Right atrium auricular region (tissue), 2 donors: ENCODE results near the gene C1QTNF5. TPM values are rescaled to one million over a fixed set of nuclear protein-coding genes. Genes with fewer than 3 reads are reported as not detected.

ENCODE experiments used
- DNase-seq: peaks from one replicate; pipeline ENCODE4 v3.0.0-alpha.2; 2019; ENCODE audit warnings: low spot score
- H3K27ac ChIP-seq, 2 donors: fragments of 200-600 bp; sonication (generic); 1 replicate in 1 of 2; 2 replicates in 1 of 2; pipeline ENCODE4 v1.5.1; 2016 to 2019
- H3K27me3 ChIP-seq, 2 donors: fragments of 200-600 bp; sonication (generic); one replicate each; pipeline versions ENCODE4 v1.5.1 to v1.6.0; 2017 to 2019
- H3K36me3 ChIP-seq: fragments of 200-600 bp; sonication (generic); one replicate; pipeline ENCODE4 v1.5.1; 2016
- H3K4me1 ChIP-seq, 2 donors: fragments of 200-600 bp; sonication (generic); one replicate each; pipeline versions ENCODE4 v1.5.1 to v1.6.0; 2017 to 2019
- H3K4me3 ChIP-seq, 2 donors: fragments of 200-600 bp; sonication (generic); 1 replicate in 1 of 2; 2 replicates in 1 of 2; pipeline ENCODE4 v1.5.1; 2017 to 2019; ENCODE audit warnings: mild to moderate bottlenecking in 1 of 2, moderate library complexity in 1 of 2
- H3K9me3 ChIP-seq, 2 donors: fragments of 200-600 bp; sonication (generic); one replicate each; pipeline ENCODE4 v1.5.1; 2019
- CTCF ChIP-seq, 2 donors: fragments of 200-600 bp; sonication (generic); IDR thresholded peaks; one replicate each; pipeline ENCODE4 v1.5.1; 2019; ENCODE audit warnings: antibody characterized with exemption in 2 of 2
- total RNA-seq, 2 donors: library from RNA; depleted of rRNA; stranded (reverse); fragments of >200 nt; gene quantifications; one replicate each; pipeline ENCODE4 v1.1.0, GENCODE V29; 2016

The C1QTNF5 gene
- total RNA-seq, 2 donors from 2014 or later: 41.4 to 47.4 TPM

- H3K9me3 ChIP-seq: no peaks in the 10 kb centered on the region
- H3K4me1 ChIP-seq: no peaks in the 10 kb centered on the region
- peaks cover 52% of the 10 kb centered on the region for H3K36me3 ChIP-seq
- no peak for TF ChIP-seq CTCF (IDR thresholded peaks at IDR 0.05)
- no peak for DNase-seq
- H3K4me3 ChIP-seq: no peak overlapping the region
- H3K27ac ChIP-seq: peak overlapping the region; percentile 15 to 59
- H3K27me3 ChIP-seq: no peaks in the 10 kb centered on the region
Observed at GRCh38 chr11:119306373-119306890, 34.3 kb downstream of the C1QTNF5 start.

- H3K27ac ChIP-seq: peak overlapping the region; percentile 15 to 59
- H3K27me3 ChIP-seq: no peaks in the 10 kb centered on the region
- no peak for TF ChIP-seq CTCF (IDR thresholded peaks at IDR 0.05)
- H3K9me3 ChIP-seq: no peaks in the 10 kb centered on the region
- peaks cover 52% of the 10 kb centered on the region for H3K36me3 ChIP-seq
- H3K4me1 ChIP-seq: peaks cover 0 to under 1% of the 10 kb centered on the region in 2 donors
- no peak overlapping the region for H3K4me3 ChIP-seq
- DNase-seq: no peak
Observed at GRCh38 chr11:119305556-119306372, 34.9 kb downstream of the C1QTNF5 start.

GRCh38 chr11:119303227-119303718, 37.4 kb downstream of the C1QTNF5 start:
- H3K36me3 ChIP-seq: peaks cover 46% of the 10 kb centered on the region
- H3K27ac ChIP-seq: no peak overlapping the region
- H3K27me3 ChIP-seq: no peaks in the 10 kb centered on the region
- no peak overlapping the region for H3K4me3 ChIP-seq
- TF ChIP-seq CTCF (IDR thresholded peaks at IDR 0.05): no peak
- H3K9me3 ChIP-seq: no peaks in the 10 kb centered on the region
- no peak for DNase-seq
- H3K4me1 ChIP-seq: peaks cover 0 to 22% of the 10 kb centered on the region in 2 donors

GRCh38 chr11:119300198-119300964, 40.3 kb downstream of the C1QTNF5 start:
- peaks cover 42% of the 10 kb centered on the region for H3K36me3 ChIP-seq
- no peaks in the 10 kb centered on the region for H3K9me3 ChIP-seq
- no peak overlapping the region for H3K4me3 ChIP-seq
- H3K4me1 ChIP-seq: peaks cover 0 to 35% of the 10 kb centered on the region in 2 donors
- peak overlapping the region in 1 of 2 donors; percentile 44 for H3K27ac ChIP-seq
- no peak for DNase-seq
- no peak for TF ChIP-seq CTCF (IDR thresholded peaks at IDR 0.05)
- no peaks in the 10 kb centered on the region for H3K27me3 ChIP-seq

- Histone ChIP-seq H3K27ac (peak overlapping the region in 1 of 2 donors; percentile 78), H3K4me1 (peaks cover 0 to 35% of the 10 kb centered on the region in 2 donors)
Observed at GRCh38 chr11:119299416-119299815, 41.3 kb downstream of the C1QTNF5 start.

More at GRCh38 chr11:119299416-119299815, 41.3 kb downstream of the C1QTNF5 start:
- no peak for DNase-seq
- Histone ChIP-seq H3K36me3 (peaks cover 42% of the 10 kb centered on the region), H3K27me3 (no peaks in the 10 kb centered on the region), H3K9me3 (no peaks in the 10 kb centered on the region), H3K4me3 (no peak overlapping the region)
- TF ChIP-seq CTCF (IDR thresholded peaks at IDR 0.05): no peak
